Right atrium auricular region (tissue), 2 donors: ENCODE data around the gene NTPCR. TPM values are rescaled to one million over a fixed set of nuclear protein-coding genes. Genes with fewer than 3 reads are reported as not detected.
"Not testable (repeated sequence)": the region's sequence is repeated elsewhere in the genome, so short reads cannot be mapped to it uniquely, and the experiment has no call there.

ENCODE experiments used
- DNase-seq: peaks from one replicate; pipeline ENCODE4 v3.0.0-alpha.2; 2019; ENCODE audit warnings: low spot score
- H3K27ac ChIP-seq, 2 donors: fragments of 200-600 bp; sonication (generic); 1 replicate in 1 of 2; 2 replicates in 1 of 2; pipeline ENCODE4 v1.5.1; 2016 to 2019
- H3K27me3 ChIP-seq, 2 donors: fragments of 200-600 bp; sonication (generic); one replicate each; pipeline versions ENCODE4 v1.5.1 to v1.6.0; 2017 to 2019
- H3K36me3 ChIP-seq: fragments of 200-600 bp; sonication (generic); one replicate; pipeline ENCODE4 v1.5.1; 2016
- H3K4me1 ChIP-seq, 2 donors: fragments of 200-600 bp; sonication (generic); one replicate each; pipeline versions ENCODE4 v1.5.1 to v1.6.0; 2017 to 2019
- H3K4me3 ChIP-seq, 2 donors: fragments of 200-600 bp; sonication (generic); 1 replicate in 1 of 2; 2 replicates in 1 of 2; pipeline ENCODE4 v1.5.1; 2017 to 2019; ENCODE audit warnings: mild to moderate bottlenecking in 1 of 2, moderate library complexity in 1 of 2
- H3K9me3 ChIP-seq, 2 donors: fragments of 200-600 bp; sonication (generic); one replicate each; pipeline ENCODE4 v1.5.1; 2019
- CTCF ChIP-seq, 2 donors: fragments of 200-600 bp; sonication (generic); IDR thresholded peaks; one replicate each; pipeline ENCODE4 v1.5.1; 2019; ENCODE audit warnings: antibody characterized with exemption in 2 of 2
- total RNA-seq, 2 donors: library from RNA; depleted of rRNA; stranded (reverse); fragments of >200 nt; gene quantifications; one replicate each; pipeline ENCODE4 v1.1.0, GENCODE V29; 2016

NTPCR gene
- total RNA-seq, 2 donors from 2014 or later: 27.3 to 39.3 TPM

GRCh38 chr1:232922485-232922884 is 27.9 kb upstream of the NTPCR start:
- H3K4me1 ChIP-seq: no peaks in the 10 kb centered on the region
- H3K27me3 ChIP-seq: no peaks in the 10 kb centered on the region
- H3K4me3 ChIP-seq: no peak overlapping the region
- no peaks in the 10 kb centered on the region for H3K9me3 ChIP-seq
- DNase-seq: no peak
- H3K36me3 ChIP-seq: no peaks in the 10 kb centered on the region
- no peak for TF ChIP-seq CTCF (IDR thresholded peaks at IDR 0.05)
- no peak overlapping the region for H3K27ac ChIP-seq

- Histone ChIP-seq H3K36me3 (no peaks in the 10 kb centered on the region), H3K27me3 (no peaks in the 10 kb centered on the region), H3K4me3 (no peak overlapping the region), H3K9me3 (no peaks in the 10 kb centered on the region), H3K4me1 (peaks cover 0 to 6% of the 10 kb centered on the region in 2 donors), H3K27ac (no peak overlapping the region)
- no peak for DNase-seq
- no peak for TF ChIP-seq CTCF (IDR thresholded peaks at IDR 0.05)
Observed at GRCh38 chr1:232923739-232924386, 26.5 kb upstream of the NTPCR start.

- H3K4me3 ChIP-seq: no peak overlapping the region
- H3K9me3 ChIP-seq: no peaks in the 10 kb centered on the region
- TF ChIP-seq CTCF (IDR thresholded peaks at IDR 0.05): no peak
- no peaks in the 10 kb centered on the region for H3K36me3 ChIP-seq
- peaks cover 0 to 6% of the 10 kb centered on the region in 2 donors for H3K4me1 ChIP-seq
- no peaks in the 10 kb centered on the region for H3K27me3 ChIP-seq
- no peak overlapping the region for H3K27ac ChIP-seq
- DNase-seq: no peak
Observed at GRCh38 chr1:232924874-232925273, 25.5 kb upstream of the NTPCR start.

- Histone ChIP-seq H3K27me3 (no peaks in the 10 kb centered on the region), H3K9me3 (no peaks in the 10 kb centered on the region), H3K36me3 (no peaks in the 10 kb centered on the region), H3K27ac (no peak overlapping the region), H3K4me1 (peaks cover 0 to 6% of the 10 kb centered on the region in 2 donors), H3K4me3 (no peak overlapping the region)
- DNase-seq: no peak
- TF ChIP-seq CTCF (IDR thresholded peaks at IDR 0.05): no peak
Observed at GRCh38 chr1:232925421-232926220, 24.8 kb upstream of the NTPCR start.

- not testable (repeated sequence) for H3K36me3 ChIP-seq, H3K4me1 ChIP-seq, DNase-seq, H3K9me3 ChIP-seq, H3K27ac ChIP-seq, H3K27me3 ChIP-seq, H3K4me3 ChIP-seq
Observed at GRCh38 chr1:232927166-232927565, 23.2 kb upstream of the NTPCR start.

GRCh38 chr1:232927830-232928505 is 22.4 kb upstream of the NTPCR start:
- Histone ChIP-seq H3K9me3 (no peaks in the 10 kb centered on the region), H3K27ac (no peak overlapping the region), H3K27me3 (no peaks in the 10 kb centered on the region), H3K4me1 (peaks cover 0 to 6% of the 10 kb centered on the region in 2 donors), H3K4me3 (no peak overlapping the region), H3K36me3 (no peaks in the 10 kb centered on the region)
- no peak for TF ChIP-seq CTCF (IDR thresholded peaks at IDR 0.05)
- DNase-seq: no peak
